Measurements from ENCODE around the gene MLEC.
"Not testable (repeated sequence)": the region's sequence is repeated elsewhere in the genome, so short reads cannot be mapped to it uniquely, and the experiment has no call there.

Gene MLEC

DNA sequence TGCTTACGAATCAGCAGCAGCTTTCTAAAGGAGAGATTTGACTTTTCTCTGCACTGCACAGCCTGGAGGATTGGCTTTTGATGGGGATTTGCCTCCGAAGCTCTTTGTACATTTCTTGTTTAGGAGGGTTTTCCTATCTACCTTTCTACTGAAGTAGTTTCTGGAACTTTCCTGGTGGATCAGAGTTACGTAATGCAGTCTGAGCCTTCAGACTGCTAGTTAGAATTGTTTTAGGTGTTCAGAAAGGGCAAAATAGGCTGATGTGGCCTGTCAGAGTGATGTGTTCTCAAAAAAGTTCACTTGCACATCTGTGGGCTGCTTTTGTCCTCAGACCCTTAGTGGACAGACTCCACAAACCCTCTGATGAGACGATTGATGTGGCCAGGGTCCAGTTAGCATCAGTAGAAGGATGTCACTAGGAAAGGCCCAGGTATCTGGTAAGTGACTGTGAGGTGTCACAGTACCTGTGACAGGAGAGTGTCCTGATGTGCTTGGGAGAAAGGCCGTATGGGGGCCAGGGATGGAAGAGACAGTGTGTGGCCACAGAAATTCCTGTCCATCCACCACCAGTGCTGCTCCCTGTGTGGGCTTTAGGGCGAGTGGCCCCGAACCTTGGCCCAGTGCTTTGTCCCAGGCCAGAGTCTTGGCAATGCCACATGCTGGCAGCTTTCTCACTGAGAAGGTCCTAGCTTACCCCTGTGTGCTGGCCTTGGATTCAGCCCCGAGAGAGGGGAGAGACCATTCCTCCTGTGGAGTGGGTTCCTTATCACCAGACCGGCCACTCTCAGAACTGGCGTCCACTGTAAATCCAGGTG lies 34.2 kb downstream of the MLEC start:
- no peak for DNase-seq (ENCODE audit: low spot score)

DNA sequence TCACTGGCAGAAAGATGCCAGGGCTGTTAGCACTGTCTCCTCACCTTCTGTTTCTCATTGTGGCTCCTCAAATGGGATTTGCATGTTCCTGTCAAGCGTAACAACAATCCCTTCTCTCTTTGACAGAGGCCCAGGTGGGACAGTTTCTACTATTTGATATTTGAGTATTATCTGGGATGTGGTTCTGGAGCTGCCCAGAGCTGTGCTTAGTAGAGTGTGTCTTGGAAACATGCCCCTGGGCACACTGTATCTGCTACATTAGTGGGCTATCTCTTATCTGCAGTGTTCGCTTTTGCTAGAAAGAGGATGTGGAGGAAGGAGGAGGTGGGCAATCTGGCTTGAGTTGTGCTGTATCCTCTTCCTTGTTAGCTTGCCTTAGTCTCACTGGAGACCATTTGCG lies 34.9 kb downstream of the MLEC start:
- DNase-seq (ENCODE audit: low spot score) = no peak

DNA sequence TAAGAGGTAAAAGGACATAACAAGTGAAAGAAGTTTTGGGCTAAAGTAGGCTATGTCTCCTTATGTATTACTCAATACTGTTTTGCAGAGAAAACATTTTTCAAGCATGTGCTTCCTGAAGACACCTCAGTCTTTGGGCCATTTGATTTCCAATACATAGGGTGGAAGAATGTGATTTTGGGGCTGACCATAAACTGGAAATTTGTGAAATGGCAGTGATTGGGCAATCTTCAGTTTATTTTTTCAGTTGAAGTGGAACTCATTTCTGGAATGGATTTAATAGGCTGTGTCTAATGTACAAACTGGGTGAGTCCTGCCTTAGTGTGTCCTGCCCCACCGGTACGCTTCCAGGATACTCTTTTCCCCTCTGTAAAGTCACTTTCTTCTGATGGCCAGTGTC lies 35.8 kb downstream of the MLEC start:
- no peak for DNase-seq (ENCODE audit: low spot score)

DNA sequence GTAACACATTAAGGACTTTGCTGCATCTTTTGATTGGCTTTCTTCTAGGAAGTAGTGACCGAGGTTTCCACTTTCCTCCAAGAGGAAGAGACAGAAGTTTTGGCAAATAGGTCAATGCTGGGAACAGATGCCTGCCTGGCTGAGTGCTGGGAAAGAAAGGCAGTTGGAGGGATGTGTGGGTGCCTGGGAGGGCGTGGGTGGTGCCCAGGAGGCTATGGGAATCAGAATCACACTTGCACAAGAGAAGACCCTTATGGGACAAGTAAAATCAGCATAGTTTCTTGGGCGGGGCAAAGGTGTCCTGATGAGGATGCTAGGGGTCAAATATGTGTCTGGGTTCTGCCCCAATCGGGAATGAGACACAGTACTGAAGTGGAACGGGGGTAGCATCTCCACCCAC lies 37.8 kb downstream of the MLEC start:
- no peak for DNase-seq (ENCODE audit: low spot score)

DNA sequence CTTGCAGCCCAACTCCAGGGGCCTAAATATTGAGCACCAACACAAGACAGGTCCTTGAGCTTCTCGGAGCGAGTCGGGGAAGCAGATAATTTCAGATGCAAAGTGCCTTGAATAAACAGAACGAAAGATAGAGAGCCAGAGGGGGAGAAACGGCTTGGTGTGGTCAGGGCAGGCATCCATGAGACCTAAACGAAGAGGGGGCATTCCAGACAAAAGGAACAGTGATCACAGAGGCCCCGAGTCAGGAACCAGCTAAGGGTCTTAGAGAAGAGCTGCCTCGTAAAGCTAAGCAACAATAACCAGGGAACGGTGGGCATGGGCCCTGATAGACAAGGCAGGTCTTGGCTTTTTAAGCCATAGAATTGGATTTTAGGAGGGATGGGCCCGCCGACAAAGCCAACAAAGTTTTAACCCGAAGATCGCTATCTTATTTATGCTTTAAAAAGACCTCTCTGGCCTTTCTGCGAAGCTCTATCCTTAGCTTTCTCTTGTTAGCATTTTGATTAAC lies 38.3 kb downstream of the MLEC start:
- DNase-seq (ENCODE audit: low spot score) = no peak

GRCh38 chr12:120725659-120726509 lies 38.9 kb downstream of the MLEC start, which contains the start of gene ACADS:
Gene ACADS (plus strand): TSS chr12:120725826. CDS start chr12:120725886, 60 bp downstream.
- DNase-seq (ENCODE audit: low spot score) = peak; percentile 96

- DNase-seq (ENCODE audit: low spot score) = no peak
Measured at GRCh38 chr12:120726510-120726793, 39.5 kb downstream of the MLEC start.

DNA sequence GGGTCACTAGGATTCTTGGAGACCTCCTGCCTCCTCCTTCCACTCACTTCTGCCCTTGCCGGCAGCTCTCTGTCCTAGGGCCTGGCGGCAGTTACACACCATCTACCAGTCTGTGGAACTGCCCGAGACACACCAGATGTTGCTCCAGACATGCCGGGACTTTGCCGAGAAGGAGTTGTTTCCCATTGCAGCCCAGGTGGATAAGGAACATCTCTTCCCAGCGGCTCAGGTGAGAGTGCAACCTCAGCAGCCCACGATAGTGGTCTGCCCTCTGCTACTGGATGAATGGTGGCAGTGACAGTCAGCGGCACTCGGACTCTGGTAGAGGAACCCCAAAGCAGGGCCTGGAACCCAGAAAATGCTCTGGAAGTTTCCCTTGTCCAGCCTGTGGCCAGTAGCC lies 40.0 kb downstream of the MLEC start:
- no peak for DNase-seq (ENCODE audit: low spot score)

GRCh38 chr12:120732198-120732597 lies 45.2 kb downstream of the MLEC start:
- DNase-seq (ENCODE audit: low spot score) = not testable (repeated sequence)

DNA sequence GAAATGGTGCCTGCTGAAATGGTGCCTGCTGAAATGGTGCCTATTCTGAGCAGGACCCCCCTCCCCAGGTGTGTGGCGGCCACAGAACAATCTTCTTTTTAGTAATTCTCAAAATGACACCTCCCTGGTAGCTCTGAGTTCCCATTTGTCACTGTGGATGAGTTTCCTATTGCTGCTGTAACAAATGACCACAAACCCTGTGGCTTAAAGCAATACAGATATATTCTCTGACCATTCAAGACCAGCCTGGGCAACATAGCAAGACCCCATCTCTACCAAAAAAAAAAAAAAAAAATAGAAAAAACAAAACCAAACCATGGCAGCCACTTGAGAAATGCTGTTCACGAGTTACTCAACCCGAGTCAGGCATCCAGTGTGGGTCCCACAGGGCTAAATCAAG lies 46.6 kb downstream of the MLEC start:
- no peak for DNase-seq (ENCODE audit: low spot score)

GRCh38 chr12:120734210-120734609 lies 47.3 kb downstream of the MLEC start:
- no peak for DNase-seq (ENCODE audit: low spot score)

GRCh38 chr12:120735181-120735580 lies 48.2 kb downstream of the MLEC start:
- DNase-seq (ENCODE audit: low spot score) = no peak

- DNase-seq (ENCODE audit: low spot score) = no peak
Measured at GRCh38 chr12:120736404-120737331, 49.7 kb downstream of the MLEC start.

DNA sequence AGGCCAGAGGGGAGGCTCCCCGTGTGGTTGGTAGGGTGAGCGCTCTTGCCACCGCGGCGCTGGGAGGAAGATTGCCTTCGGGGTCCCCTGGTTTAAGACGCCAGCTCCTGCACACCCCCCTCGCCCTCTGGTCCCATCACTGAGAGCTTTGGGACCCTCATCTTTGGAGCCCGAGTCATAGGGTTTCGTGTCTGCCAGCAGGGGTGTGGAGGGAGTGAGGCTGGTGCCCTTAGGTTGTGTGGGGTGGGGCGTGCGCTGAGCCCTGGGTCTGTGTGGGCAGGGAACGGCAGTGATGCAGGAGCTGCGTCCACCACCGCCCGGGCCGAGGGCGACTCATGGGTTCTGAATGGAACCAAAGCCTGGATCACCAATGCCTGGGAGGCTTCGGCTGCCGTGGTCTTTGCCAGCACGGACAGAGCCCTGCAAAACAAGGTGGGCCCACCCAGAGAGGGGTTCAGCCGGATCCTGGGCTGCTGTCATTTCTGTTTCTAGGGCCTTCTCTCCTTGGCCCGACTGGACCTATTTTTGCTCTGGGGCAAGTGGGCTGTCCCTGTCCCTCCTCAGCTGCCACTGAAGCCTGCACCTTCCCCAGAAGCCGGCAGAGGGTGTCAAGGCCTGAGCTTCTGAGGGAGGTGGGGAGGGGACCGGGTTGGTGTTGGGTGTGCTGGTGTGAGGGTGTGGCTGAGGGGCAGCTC lies 50.8 kb downstream of the MLEC start:
- no peak for DNase-seq (ENCODE audit: low spot score)

- DNase-seq (ENCODE audit: low spot score) = no peak
Measured at GRCh38 chr12:120738252-120739030, 51.5 kb downstream of the MLEC start.

DNA sequence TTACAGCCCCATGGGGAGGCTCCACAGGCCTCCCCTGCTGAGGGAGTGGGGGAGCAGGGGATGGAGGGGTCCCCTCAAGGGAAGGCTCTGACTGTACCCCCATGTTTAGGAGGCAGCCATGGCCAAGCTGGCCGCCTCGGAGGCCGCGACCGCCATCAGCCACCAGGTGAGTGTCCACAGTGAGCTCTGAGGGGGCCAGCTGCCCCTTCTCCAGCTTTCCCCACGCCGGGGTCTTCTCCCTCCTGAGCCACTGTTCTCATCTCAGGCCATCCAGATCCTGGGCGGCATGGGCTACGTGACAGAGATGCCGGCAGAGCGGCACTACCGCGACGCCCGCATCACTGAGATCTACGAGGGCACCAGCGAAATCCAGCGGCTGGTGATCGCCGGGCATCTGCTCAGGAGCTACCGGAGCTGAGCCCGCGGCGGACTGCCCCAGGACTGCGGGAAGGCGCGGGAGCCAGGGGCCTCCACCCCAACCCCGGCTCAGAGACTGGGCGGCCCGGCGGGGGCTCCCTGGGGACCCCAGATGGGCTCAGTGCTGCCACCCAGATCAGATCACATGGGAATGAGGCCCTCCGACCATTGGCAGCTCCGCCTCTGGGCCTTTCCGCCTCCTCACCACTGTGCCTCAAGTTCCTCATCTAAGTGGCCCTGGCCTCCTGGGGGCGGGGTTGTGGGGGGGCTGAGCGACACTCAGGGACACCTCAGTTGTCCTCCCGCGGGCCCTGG lies 52.2 kb downstream of the MLEC start:
- no peak for DNase-seq (ENCODE audit: low spot score)

DNA sequence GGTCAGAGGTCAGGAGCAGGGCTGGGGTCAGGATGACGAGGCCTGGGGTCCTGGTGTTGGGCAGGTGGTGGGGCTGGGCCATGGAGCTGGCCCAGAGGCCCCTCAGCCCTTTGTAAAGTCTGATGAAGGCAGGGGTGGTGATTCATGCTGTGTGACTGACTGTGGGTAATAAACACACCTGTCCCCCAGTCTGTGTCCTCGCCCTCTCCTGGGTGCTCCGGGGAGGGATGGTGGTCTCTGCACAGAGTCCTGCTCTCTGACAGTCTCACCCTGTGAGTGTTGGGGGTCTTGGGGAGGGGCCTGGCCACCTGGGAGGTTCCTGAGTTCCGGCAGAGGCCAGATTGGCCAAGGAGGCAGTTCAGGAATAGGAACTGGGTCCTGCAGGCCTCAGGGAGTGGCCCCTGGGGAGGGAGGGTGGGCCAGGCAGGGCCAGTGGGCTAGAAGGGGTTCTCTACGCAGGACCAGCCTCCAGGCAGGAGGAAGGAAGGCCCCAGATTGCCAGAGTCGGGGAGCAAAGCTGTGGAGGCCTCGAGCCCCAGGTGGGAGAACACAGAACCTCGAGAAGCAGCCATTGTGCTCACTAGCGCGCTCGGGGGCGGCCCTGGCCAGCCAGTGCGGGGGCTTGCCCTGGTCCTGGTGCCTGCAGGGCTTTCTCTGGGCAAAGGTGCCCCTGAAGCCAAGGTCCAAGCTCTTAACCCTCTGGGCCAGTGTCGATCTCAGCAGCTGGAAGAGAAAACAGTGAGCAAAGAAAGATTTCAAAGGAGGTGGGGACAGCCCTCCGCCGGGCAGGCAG lies 53.1 kb downstream of the MLEC start:
- DNase-seq (ENCODE audit: low spot score) = no peak

DNA sequence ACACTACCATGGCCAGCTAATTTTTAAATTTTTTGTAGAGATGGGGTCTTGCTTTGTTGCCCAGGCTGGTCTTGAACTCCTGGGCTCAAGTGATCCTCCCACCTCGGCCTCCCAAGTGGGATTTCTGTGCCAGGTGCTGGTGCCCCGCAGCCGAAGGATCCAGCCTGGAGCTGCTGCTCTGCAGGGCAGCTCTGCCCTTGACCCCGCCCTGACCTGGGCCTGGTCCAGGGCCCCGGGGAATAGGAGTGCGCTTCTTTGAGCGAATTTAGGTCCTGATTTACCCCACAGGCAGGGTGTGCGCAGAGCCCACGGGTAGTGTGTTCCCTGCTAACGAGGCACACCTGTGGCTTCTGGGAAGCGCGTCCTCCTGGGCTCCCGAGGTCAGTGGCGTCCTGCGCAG lies 53.9 kb downstream of the MLEC start:
- no peak for DNase-seq (ENCODE audit: low spot score)

Measured in hepatic stellate cell (primary cell).